ENCODE results near the gene SEMG2. TPM values are rescaled to one million over a fixed set of nuclear protein-coding genes. Genes with fewer than 3 reads are reported as not detected.

Gene SEMG2
- total RNA-seq, 3 donors from 2014 or later (not counting 1 experiment from before 2014, with no cell fraction given): not detected

GRCh38 chr20:45211569-45212474, 9.4 kb upstream of the SEMG2 start:
- H3K9me3 Mint-ChIP-seq: no peaks in the 10 kb centered on the region
- no peaks in the 10 kb centered on the region for H3K9me3 ChIP-seq (ENCODE audit: control insufficient read depth, insufficient read depth, low read length)
- DNase-seq: no peak
- H3K4me3 Mint-ChIP-seq: no peak overlapping the region
- H3K36me3 Mint-ChIP-seq: no peaks in the 10 kb centered on the region
- no peak for TF ChIP-seq CTCF (IDR thresholded peaks at IDR 0.05)
- H3K27me3 Mint-ChIP-seq (ENCODE audit: low read depth in 2 of 2): peaks cover 22 to 30% of the 10 kb centered on the region in 2 donors
- H3K27me3 ChIP-seq (ENCODE audit: control insufficient read depth, insufficient read depth, low read length): peaks cover 8% of the 10 kb centered on the region
- ATAC-seq: no peak
- no peak overlapping the region for H3K4me3 ChIP-seq (ENCODE audit: low read length)
- no peaks in the 10 kb centered on the region for H3K4me1 Mint-ChIP-seq
- intact Hi-C loops (cut with micrococcal nuclease): no loop called here
- H3K27ac ChIP-seq (ENCODE audit: low read length): no peak overlapping the region
- no peaks in the 10 kb centered on the region for H3K36me3 ChIP-seq (ENCODE audit: control insufficient read depth, insufficient read depth, low read length)
- no peaks in the 10 kb centered on the region for H3K4me1 ChIP-seq (ENCODE audit: control insufficient read depth, insufficient read depth, low read length)
- no peak overlapping the region for H3K27ac Mint-ChIP-seq

DNA sequence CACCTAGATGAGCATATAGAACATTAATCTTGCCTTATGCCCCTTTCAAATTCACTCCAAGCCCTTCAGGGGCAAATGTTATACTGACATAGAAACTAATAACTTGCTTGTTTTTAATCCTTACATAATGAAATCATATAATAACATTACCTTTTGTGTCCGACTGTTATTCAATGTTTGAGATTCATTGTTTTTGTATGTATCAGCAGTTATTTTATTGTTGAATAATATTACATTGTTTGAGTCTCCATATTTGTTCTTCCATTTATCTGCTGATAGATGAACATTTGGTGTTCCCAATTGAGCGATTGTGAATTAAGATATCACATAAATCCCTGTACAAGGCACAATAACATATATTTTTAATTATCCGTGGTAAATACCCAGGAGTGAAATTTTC, 8.3 kb upstream of the SEMG2 start:
- H3K27ac Mint-ChIP-seq: no peak overlapping the region
- intact Hi-C loops (cut with micrococcal nuclease): no loop called here
- WGBS (ENCODE audit: insufficient coverage): no CpG with 5 or more reads among the region's 3 CpGs
- H3K4me3 Mint-ChIP-seq: no peak overlapping the region
- Histone ChIP-seq H3K9me3 (ENCODE audit: control insufficient read depth, insufficient read depth, low read length) (no peaks in the 10 kb centered on the region), H3K27ac (ENCODE audit: low read length) (no peak overlapping the region), H3K36me3 (ENCODE audit: control insufficient read depth, insufficient read depth, low read length) (no peaks in the 10 kb centered on the region), H3K27me3 (ENCODE audit: control insufficient read depth, insufficient read depth, low read length) (no peaks in the 10 kb centered on the region), H3K4me1 (ENCODE audit: control insufficient read depth, insufficient read depth, low read length) (no peaks in the 10 kb centered on the region), H3K4me3 (ENCODE audit: low read length) (no peak overlapping the region)
- no peaks in the 10 kb centered on the region for H3K36me3 Mint-ChIP-seq
- no peaks in the 10 kb centered on the region for H3K9me3 Mint-ChIP-seq
- TF ChIP-seq CTCF (IDR thresholded peaks at IDR 0.05): no peak
- H3K4me1 Mint-ChIP-seq: no peaks in the 10 kb centered on the region
- DNase-seq (no peak), ATAC-seq (no peak)
- peaks cover 16 to 31% of the 10 kb centered on the region in 2 donors for H3K27me3 Mint-ChIP-seq (ENCODE audit: low read depth in 2 of 2)

DNA sequence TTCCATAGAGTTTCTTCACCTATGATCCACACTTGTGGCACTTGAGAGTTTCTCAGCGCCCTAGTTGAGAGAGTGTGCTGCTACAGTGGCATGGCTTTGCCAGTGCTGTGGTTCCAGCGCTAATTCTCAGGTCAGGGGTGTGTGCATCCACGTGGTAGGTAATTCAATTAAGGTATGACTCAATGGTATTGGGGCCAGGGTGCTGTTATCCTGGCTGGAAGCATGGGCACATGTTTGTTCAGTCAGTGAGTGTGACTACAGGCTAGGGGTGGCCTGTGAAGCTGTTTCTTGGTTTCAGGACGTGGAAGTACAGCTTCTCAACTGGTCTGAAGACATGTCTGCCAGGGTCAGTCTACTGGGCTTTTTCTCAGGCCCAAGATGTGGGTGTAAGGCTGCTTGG, 3.0 kb upstream of the SEMG2 start:
- intact Hi-C loops (cut with micrococcal nuclease): no loop called here
- Mint-ChIP-seq H3K4me3 (no peak overlapping the region), H3K27me3 (ENCODE audit: low read depth in 2 of 2) (peaks cover 31 to 59% of the 10 kb centered on the region in 2 donors), H3K27ac (no peak overlapping the region), H3K4me1 (no peaks in the 10 kb centered on the region), H3K9me3 (no peaks in the 10 kb centered on the region), H3K36me3 (no peaks in the 10 kb centered on the region)
- no peaks in the 10 kb centered on the region for H3K36me3 ChIP-seq (ENCODE audit: control insufficient read depth, insufficient read depth, low read length)
- no peak overlapping the region for H3K27ac ChIP-seq (ENCODE audit: low read length)
- TF ChIP-seq CTCF (IDR thresholded peaks at IDR 0.05): no peak
- no peaks in the 10 kb centered on the region for H3K4me1 ChIP-seq (ENCODE audit: control insufficient read depth, insufficient read depth, low read length)
- no peak overlapping the region for H3K4me3 ChIP-seq (ENCODE audit: low read length)
- H3K9me3 ChIP-seq (ENCODE audit: control insufficient read depth, insufficient read depth, low read length): no peaks in the 10 kb centered on the region
- DNase-seq (no peak), ATAC-seq (no peak)
- H3K27me3 ChIP-seq (ENCODE audit: control insufficient read depth, insufficient read depth, low read length): no peaks in the 10 kb centered on the region
- WGBS (ENCODE audit: insufficient coverage): 73% methylated on average over 4 of the region's 4 CpGs

DNA sequence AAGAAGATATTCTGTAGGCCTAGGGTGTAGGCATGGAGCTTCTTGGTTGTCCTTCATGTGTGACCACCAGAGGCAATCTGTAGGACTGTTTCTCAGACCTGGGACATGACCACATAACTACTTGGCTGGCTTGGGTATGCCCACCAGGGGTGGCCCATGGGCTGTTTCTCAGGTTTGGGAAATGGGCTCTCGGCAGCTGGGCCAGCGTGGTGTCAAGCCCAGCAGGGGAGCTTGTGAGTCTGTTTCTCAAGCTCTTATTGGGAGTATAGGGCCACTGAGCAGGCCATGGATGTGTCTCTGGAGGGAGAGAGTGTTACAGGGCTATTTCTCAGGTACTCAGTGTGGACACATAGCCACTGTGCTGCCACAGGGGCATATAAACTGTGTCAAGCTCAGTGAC, 2.5 kb upstream of the SEMG2 start:
- no peaks in the 10 kb centered on the region for H3K9me3 ChIP-seq (ENCODE audit: control insufficient read depth, insufficient read depth, low read length)
- Mint-ChIP-seq H3K27me3 (ENCODE audit: low read depth in 2 of 2) (peaks cover 31 to 58% of the 10 kb centered on the region in 2 donors), H3K4me1 (no peaks in the 10 kb centered on the region), H3K4me3 (no peak overlapping the region), H3K36me3 (no peaks in the 10 kb centered on the region), H3K27ac (no peak overlapping the region), H3K9me3 (no peaks in the 10 kb centered on the region)
- H3K36me3 ChIP-seq (ENCODE audit: control insufficient read depth, insufficient read depth, low read length): no peaks in the 10 kb centered on the region
- no peaks in the 10 kb centered on the region for H3K4me1 ChIP-seq (ENCODE audit: control insufficient read depth, insufficient read depth, low read length)
- WGBS (ENCODE audit: insufficient coverage): 91% methylated on average over 2 of the region's 2 CpGs
- TF ChIP-seq CTCF (IDR thresholded peaks at IDR 0.05): no peak
- H3K27ac ChIP-seq (ENCODE audit: low read length): no peak overlapping the region
- ATAC-seq (no peak), DNase-seq (no peak)
- no peaks in the 10 kb centered on the region for H3K27me3 ChIP-seq (ENCODE audit: control insufficient read depth, insufficient read depth, low read length)
- intact Hi-C loops (cut with micrococcal nuclease): no loop called here
- no peak overlapping the region for H3K4me3 ChIP-seq (ENCODE audit: low read length)

Data from natural killer cell (primary cell).